IMR-90 (cell line): ENCODE results near the gene ZNF436. TPM values are rescaled to one million over a fixed set of nuclear protein-coding genes. Genes with fewer than 3 reads are reported as not detected.

Experiments used
- ATAC-seq: fragments of 200-7000 bp; cut with Tn5 transposase; 2 replicates; pipeline ENCODE4 v1.9.1; 2020; ENCODE audit warnings: low read depth, mild to moderate bottlenecking, moderate library complexity
- BruUV-seq: library from RNA; stranded (reverse); fragments of 400-500 nt; replicated peaks from 2 replicates; lab custom pipeline; 2021; lab: Mats Ljungman, UMichigan
- CTCF ChIA-PET: fragments of 300-600 bp; formaldehyde crosslinking; extraction: SDS; loops from one replicate; lab custom pipeline; 2021; ENCODE audit warnings: antibody characterized with exemption; lab: Yijun Ruan, JAX
- POLR2A ChIA-PET: fragments of 300-600 bp; sonication (Branson Sonifier 250); formaldehyde crosslinking; loops from one replicate; lab custom pipeline; 2022; ENCODE audit warnings: antibody characterized with exemption; ENCODE audit not compliant: unreplicated experiment; lab: Charles Lee
- DNase-seq: peaks from one replicate; pipeline ENCODE4 v3.0.0; 2013
- H2AFZ ChIP-seq: replicated peaks from 2 replicates; pipeline ENCODE3; 2013; ENCODE audit warnings: low read length, mild to moderate bottlenecking; ENCODE audit not compliant: poor library complexity
- H2AK5ac ChIP-seq: 2 replicates; pipeline ENCODE4 v1.6.1; 2013; ENCODE audit warnings: low read depth, low read length, inconsistent platforms
- H2AK9ac ChIP-seq: replicated peaks from 2 replicates; pipeline ENCODE3; 2013; ENCODE audit warnings: mild to moderate bottlenecking, low read depth, low read length, moderate library complexity; ENCODE audit not compliant: poor library complexity
- H2BK120ac ChIP-seq: 2 replicates; pipeline ENCODE4 v1.6.1; 2013; ENCODE audit warnings: low read depth, low read length, inconsistent platforms
- H2BK15ac ChIP-seq: 3 replicates; pipeline ENCODE4 v1.6.1; 2013; ENCODE audit warnings: low read depth, low read length, inconsistent platforms
- H2BK20ac ChIP-seq: 2 replicates; pipeline ENCODE4 v1.6.1; 2013; ENCODE audit warnings: low read depth, mild to moderate bottlenecking, inconsistent platforms, low read length, moderate library complexity
- H2BK5ac ChIP-seq: 2 replicates; pipeline ENCODE4 v1.6.1; 2013; ENCODE audit warnings: mild to moderate bottlenecking, low read depth, low read length, inconsistent platforms; ENCODE audit not compliant: poor library complexity, severe bottlenecking
- H3K14ac ChIP-seq: replicated peaks from 2 replicates; pipeline ENCODE4 v1.6.1; 2013; ENCODE audit warnings: low read depth, low read length, inconsistent platforms
- H3K18ac ChIP-seq: 2 replicates; pipeline ENCODE4 v1.6.1; 2013; ENCODE audit warnings: low read depth, low read length, control low read depth
- H3K23ac ChIP-seq: 2 replicates; pipeline ENCODE4 v1.6.1; 2013; ENCODE audit warnings: low read depth, low read length, inconsistent platforms
- H3K27ac ChIP-seq: 2 replicates; pipeline ENCODE4 v1.5.1; 2013; ENCODE audit warnings: mild to moderate bottlenecking, control low read depth, low read length; ENCODE audit not compliant: insufficient read depth
- H3K27me3 ChIP-seq: 2 replicates; pipeline ENCODE4 v1.6.1; 2013; ENCODE audit warnings: low read length; ENCODE audit not compliant: control insufficient read depth, insufficient read depth
- H3K36me3 ChIP-seq: 2 replicates; pipeline ENCODE4 v1.6.1; 2013; ENCODE audit warnings: low read length, mixed read lengths; ENCODE audit not compliant: control insufficient read depth, insufficient read depth
- H3K4ac ChIP-seq: 2 replicates; pipeline ENCODE4 v1.6.1; 2013; ENCODE audit warnings: low read depth, low read length, inconsistent platforms
- H3K4me1 ChIP-seq: 2 replicates; pipeline ENCODE4 v1.6.1; 2013; ENCODE audit warnings: low read length, mixed read lengths; ENCODE audit not compliant: control insufficient read depth, insufficient read depth
- H3K4me2 ChIP-seq: 2 replicates; pipeline ENCODE4 v1.6.1; 2013; ENCODE audit warnings: low read depth, mild to moderate bottlenecking, control low read depth, low read length, moderate library complexity
- H3K4me3 ChIP-seq: 2 replicates; pipeline ENCODE4 v1.5.1; 2013; ENCODE audit warnings: low read depth, mild to moderate bottlenecking, control low read depth, low read length, moderate library complexity; ENCODE audit not compliant: insufficient read depth
- H3K56ac ChIP-seq: 2 replicates; pipeline ENCODE4 v1.6.1; 2013; ENCODE audit warnings: low read length, inconsistent platforms; ENCODE audit not compliant: insufficient read depth; ENCODE audit errors: extremely low read depth
- H3K79me1 ChIP-seq, 2 experiments: 2 replicates each; pipeline ENCODE4 v1.6.1; 2013; ENCODE audit warnings: low read length in 2 of 2, inconsistent platforms in 1 of 2, low read depth in 1 of 2
- H3K9ac ChIP-seq: 2 replicates; pipeline ENCODE4 v1.6.1; 2013; ENCODE audit warnings: low read depth, low read length, control low read depth
- H3K9me1 ChIP-seq: 2 replicates; pipeline ENCODE4 v1.6.1; 2013; ENCODE audit warnings: low read length, inconsistent platforms; ENCODE audit not compliant: insufficient read depth
- H3K9me3 ChIP-seq: 2 replicates; pipeline ENCODE4 v1.6.1; 2013; ENCODE audit warnings: low read length; ENCODE audit not compliant: control insufficient read depth, insufficient read depth
- H4K20me1 ChIP-seq: 2 replicates; pipeline ENCODE4 v1.6.1; 2013; ENCODE audit warnings: low read length, inconsistent platforms; ENCODE audit not compliant: insufficient read depth
- H4K5ac ChIP-seq: 2 replicates; pipeline ENCODE4 v1.6.1; 2013; ENCODE audit warnings: mild to moderate bottlenecking, low read depth, low read length, control low read depth
- H4K8ac ChIP-seq, 2 experiments: 2 replicates each; pipeline ENCODE4 v1.6.1; 2013; ENCODE audit warnings: low read depth in 2 of 2, low read length in 2 of 2, control low read depth in 1 of 2, inconsistent platforms in 1 of 2
- H4K91ac ChIP-seq: 2 replicates; pipeline ENCODE4 v1.6.1; 2013; ENCODE audit warnings: low read depth, low read length, inconsistent platforms; ENCODE audit not compliant: insufficient read depth
- BHLHE40 ChIP-seq: fragments of 150-350 bp; IDR thresholded peaks from 2 replicates; pipeline ENCODE4 v1.6.1; 2016; ENCODE audit warnings: mild to moderate bottlenecking, low read depth, low read length
- CHD1 ChIP-seq: IDR thresholded peaks from 2 replicates; pipeline ENCODE4 v1.6.1; 2012; ENCODE audit warnings: low read depth, low read length, improper control_type of control experiment
- ELK1 ChIP-seq: fragments of 150-350 bp; IDR thresholded peaks from 2 replicates; pipeline ENCODE4 v1.6.1; 2016; ENCODE audit warnings: low read depth, mild to moderate bottlenecking, low read length, moderate library complexity, borderline replicate concordance
- FOS ChIP-seq: fragments of 150-350 bp; IDR thresholded peaks from 2 replicates; pipeline ENCODE4 v1.6.1; 2016; ENCODE audit warnings: low read depth, low read length
- MAFK ChIP-seq: IDR thresholded peaks from 2 replicates; pipeline ENCODE4 v1.6.1; 2012; ENCODE audit warnings: low read depth, low read length, improper control_type of control experiment
- MAZ ChIP-seq: IDR thresholded peaks from 2 replicates; pipeline ENCODE4 v1.6.1; 2012; ENCODE audit warnings: low read depth, mild to moderate bottlenecking, low read length, improper control_type of control experiment, moderate library complexity, borderline replicate concordance
- RCOR1 ChIP-seq: IDR thresholded peaks from 2 replicates; pipeline ENCODE4 v1.6.1; 2012; ENCODE audit warnings: mild to moderate bottlenecking, low read length, improper control_type of control experiment; ENCODE audit not compliant: insufficient replicate concordance
- RFX5 ChIP-seq: IDR thresholded peaks from 2 replicates; pipeline ENCODE4 v1.8.0; 2012; ENCODE audit warnings: low read depth, mild to moderate bottlenecking, low read length, moderate library complexity
- SMC3 ChIP-seq: fragments of 150-350 bp; IDR thresholded peaks from 2 replicates; pipeline ENCODE4 v1.6.1; 2016; ENCODE audit warnings: low read depth, mild to moderate bottlenecking, antibody characterized with exemption, low read length, moderate library complexity
- WGBS, 2 experiments: methylation state at CpG; one replicate each; pipeline versions ENCODE4 v1.1.5 to v1.1.7; 2013; ENCODE audit warnings: missing lambda C conversion rate in 2 of 2; ENCODE audit not compliant: insufficient read length in 1 of 2; ENCODE audit errors: extremely low coverage in 2 of 2; 5-methylcytosine and 5-hydroxymethylcytosine counted together
- dilution Hi-C: fragments of 300-500 bp; cut with HindIII; formaldehyde crosslinking; loops from one replicate; pipeline ENCODE4 v1.14.3; 2018; ENCODE audit warnings: low sequenced_read_pairs; ENCODE audit not compliant: unreplicated experiment
- in situ Hi-C: fragments of 300-500 bp; cut with MboI; formaldehyde crosslinking; loops from 3 replicates; pipeline ENCODE4 v1.14.3; 2019; ENCODE audit warnings: low sequenced_read_pairs, inconsistent platforms, mixed read lengths
- intact Hi-C: fragments of 100-400 bp; cut with micrococcal nuclease; formaldehyde crosslinking; loops from 2 replicates; pipeline ENCODE4 v1.10.0; 2022
- polyA plus RNA-seq, 3 experiments: library from polyadenylated mRNA; depleted of rRNA; stranded (reverse); fragments of >200 nt; gene quantifications; 2 replicates each; pipeline ENCODE4 v1.2.3, GENCODE V29; 2012; ENCODE audit warnings: low replicate concordance in 1 of 3
- total RNA-seq: library from RNA; depleted of rRNA; stranded (reverse); fragments of >200 nt; gene quantifications from 2 replicates; pipeline ENCODE4 v1.2.3, GENCODE V29; 2012
- TF ChIP-seq, protein P1 (sequence below): fragments of 150-350 bp; IDR thresholded peaks from 2 replicates; pipeline ENCODE4 v1.6.1; 2017; ENCODE audit warnings: mild to moderate bottlenecking, antibody characterized with exemption, low read length, low read depth

The ZNF436 gene
- total and polyA plus RNA-seq, 2 of the 4 experiments (the other 2 are of a cell fraction), result 5.3 to 14.3 TPM

DNA sequence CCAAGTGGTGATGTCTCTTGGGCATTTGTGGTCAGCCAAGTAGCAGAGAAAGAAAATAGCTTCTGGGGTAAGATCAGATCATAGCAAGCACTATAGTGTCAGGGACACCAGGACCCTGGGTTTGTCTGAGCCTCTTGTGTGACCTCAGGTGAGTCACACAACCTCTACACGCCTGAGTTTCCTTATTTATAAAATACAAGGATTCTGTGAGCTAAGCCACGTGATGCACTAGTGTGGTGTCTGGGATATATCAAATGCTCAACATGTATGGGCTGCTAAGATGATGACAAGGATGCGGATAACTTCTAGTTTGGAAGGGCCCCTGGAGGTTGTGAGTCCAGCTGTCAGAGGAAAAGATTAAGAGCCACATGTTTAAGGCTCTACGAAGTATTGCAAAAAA is 24.5 kb upstream of the ZNF436 start:
- Histone ChIP-seq H3K18ac (no peak overlapping the region), H3K23ac (no peak overlapping the region), H3K9me3 (no peaks in the 10 kb centered on the region), H3K14ac (0 out of 2 replicates have a peak overlapping the region, but pooled peaks have one; percentile 5), H3K36me3 (no peaks in the 10 kb centered on the region), H3K79me1 (peaks cover 0 to 15% of the 10 kb centered on the region in 2 experiments; a peak in 2 of 4 replicates), H4K5ac (no peak overlapping the region), H3K4me1 (peaks cover 17% of the 10 kb centered on the region), H3K27me3 (no peaks in the 10 kb centered on the region), H2BK15ac (peak overlapping the region; percentile 0; the same call in 1 of the 3 replicates), H3K27ac (peak overlapping the region; percentile 68; the same call in 1 of the 2 replicates), H4K91ac (no peak overlapping the region; the same call in 1 of the 2 replicates), H2AK5ac (peak overlapping the region; percentile 50; the same call in 1 of the 2 replicates), H3K4me2 (no peak overlapping the region; the same call in 1 of the 2 replicates), H2BK120ac (peak overlapping the region; percentile 70), H2BK20ac (peak overlapping the region; percentile 35; the same call in 1 of the 2 replicates), H3K56ac (no peak overlapping the region), H3K4me3 (no peak overlapping the region), H4K8ac (peak overlapping the region in 1 of 2 experiments; percentile 68; a peak in 1 of 4 replicates), H2AFZ (peak overlapping the region; percentile 34), H2AK9ac (peak overlapping the region; percentile 23), H3K4ac (peak overlapping the region; percentile 47; the same call in 1 of the 2 replicates), H2BK5ac (peak overlapping the region; percentile 42), H3K9me1 (peaks cover 27% of the 10 kb centered on the region), H4K20me1 (0 out of 2 replicates have a peak, but pooled peaks cover 7% of the 10 kb centered on the region), H3K9ac (no peak overlapping the region)
- CTCF ChIA-PET, result interaction anchor here (0.8 to 2.8 kb wide), 3 partner anchors 9 to 17 kb away, joined by 3 to 16 read pairs (median 3); no protein-coding TSS in a partner anchor
- in situ Hi-C loops (no loop called here), intact Hi-C loops (no loop called here), dilution Hi-C loops (no loop called here)
- DNase-seq (peak; percentile 82), ATAC-seq (peak; percentile 61)
- WGBS, 2 experiments, result 89% methylated on average over 1 of the region's 4 CpGs; no CpG with 5 or more reads in 1 of the 2 experiments
- TF ChIP-seq ELK1 (no peak), FOS (peak; percentile 44; the same call in 1 of the 2 replicates), MAFK (no peak), SMC3 (no peak), RCOR1 (no peak), CHD1 (no peak), MAZ (no peak), RFX5 (no peak), BHLHE40 (peak; percentile 87)
- TF ChIP-seq, protein P1, sequence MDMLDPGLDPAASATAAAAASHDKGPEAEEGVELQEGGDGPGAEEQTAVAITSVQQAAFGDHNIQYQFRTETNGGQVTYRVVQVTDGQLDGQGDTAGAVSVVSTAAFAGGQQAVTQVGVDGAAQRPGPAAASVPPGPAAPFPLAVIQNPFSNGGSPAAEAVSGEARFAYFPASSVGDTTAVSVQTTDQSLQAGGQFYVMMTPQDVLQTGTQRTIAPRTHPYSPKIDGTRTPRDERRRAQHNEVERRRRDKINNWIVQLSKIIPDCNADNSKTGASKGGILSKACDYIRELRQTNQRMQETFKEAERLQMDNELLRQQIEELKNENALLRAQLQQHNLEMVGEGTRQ, result peak; percentile 91
- no TSS peak for BruUV-seq
- POLR2A ChIA-PET, result interaction anchor here (0.7 to 1.4 kb wide), 3 partner anchors 10 to 946 kb away, joined by 3 to 19 read pairs (median 4); partner anchors contain the start of gene HNRNPR
